Pulmonary artery endothelial cell (primary cell): ENCODE measurements around the gene SIGLEC9. TPM values are rescaled to one million over a fixed set of nuclear protein-coding genes. Genes with fewer than 3 reads are reported as not detected.

Experiments used
- DNase-seq: peaks from one replicate; pipeline ENCODE4 v3.0.0-alpha.2; 2011; ENCODE audit warnings: low read depth, low spot score
- total RNA-seq: library from RNA; depleted of rRNA; stranded (reverse); fragments of >200 nt; gene quantifications from 2 replicates; pipeline ENCODE4 v1.2.3, GENCODE V29; 2014

The SIGLEC9 gene
- total RNA-seq = not detected in 2 replicates

GRCh38 chr19:51124729-51125128, at the start of gene SIGLEC9:
SIGLEC9 (plus strand) TSS chr19:51124906; CDS start chr19:51124975, 69 bp downstream.
- DNase-seq = no peak

- no peak for DNase-seq
Measured at GRCh38 chr19:51075998-51076397, 48.7 kb upstream of the SIGLEC9 start.

GRCh38 chr19:51076631-51077213, 48.0 kb upstream of the SIGLEC9 start:
- no peak for DNase-seq

GRCh38 chr19:51078104-51078503, 46.6 kb upstream of the SIGLEC9 start:
- no peak for DNase-seq

GRCh38 chr19:51078731-51079130, 46.0 kb upstream of the SIGLEC9 start:
- DNase-seq = no peak

GRCh38 chr19:51079481-51080110, 45.1 kb upstream of the SIGLEC9 start:
- no peak for DNase-seq

- no peak for DNase-seq
Measured at GRCh38 chr19:51081476-51081875, 43.2 kb upstream of the SIGLEC9 start.

- no peak for DNase-seq
Measured at GRCh38 chr19:51082611-51083010, 42.1 kb upstream of the SIGLEC9 start, which contains the start of gene KLK14. KLK14 (minus strand) TSS chr19:51082887; CDS start chr19:51082614, 273 bp downstream.

GRCh38 chr19:51083181-51083580, 41.5 kb upstream of the SIGLEC9 start:
- DNase-seq = no peak

GRCh38 chr19:51083783-51084182, 40.9 kb upstream of the SIGLEC9 start:
- DNase-seq = no peak

- DNase-seq = no peak
Measured at GRCh38 chr19:51084505-51084904, 40.2 kb upstream of the SIGLEC9 start.

- no peak for DNase-seq
Measured at GRCh38 chr19:51086153-51086850, 38.4 kb upstream of the SIGLEC9 start.

GRCh38 chr19:51089786-51090185, 34.9 kb upstream of the SIGLEC9 start:
- DNase-seq = no peak

- DNase-seq = no peak
Measured at GRCh38 chr19:51090471-51090870, 34.2 kb upstream of the SIGLEC9 start.

- no peak for DNase-seq
Measured at GRCh38 chr19:51091126-51091525, 33.6 kb upstream of the SIGLEC9 start.

GRCh38 chr19:51091895-51092873, 32.5 kb upstream of the SIGLEC9 start:
- DNase-seq = no peak

- DNase-seq = no peak
Measured at GRCh38 chr19:51093101-51093500, 31.6 kb upstream of the SIGLEC9 start.

GRCh38 chr19:51093510-51094345, 31.0 kb upstream of the SIGLEC9 start:
- DNase-seq = no peak

- no peak for DNase-seq
Measured at GRCh38 chr19:51094696-51095279, 29.9 kb upstream of the SIGLEC9 start.
